Jurkat, Clone E6-1 (cell line): ENCODE data around the gene LDB1.
A peak's percentile ranks its signal among the peaks of the same experiment; 100 is the strongest.

Experiments
- DNase-seq: peaks from one replicate; pipeline ENCODE4 v3.0.0-alpha.2; 2011; ENCODE audit warnings: low read depth, low spot score
- H3K4me3 ChIP-seq: 2 replicates; pipeline ENCODE4 v1.5.1; 2011; ENCODE audit warnings: mild to moderate bottlenecking, low read length, control low read depth, moderate library complexity

LDB1 gene

GRCh38 chr10:102140218-102140617, 20.1 kb upstream of the LDB1 start:
- H3K4me3 ChIP-seq: no peak overlapping the region
- DNase-seq: no peak

- no peak for DNase-seq
- H3K4me3 ChIP-seq: no peak overlapping the region
These were observed 19.3 kb upstream of the LDB1 start for GRCh38 chr10:102139281-102140110.

GRCh38 chr10:102135956-102136526, 15.9 kb upstream of the LDB1 start:
- DNase-seq: no peak
- H3K4me3 ChIP-seq: no peak overlapping the region

GRCh38 chr10:102134416-102134815, 14.2 kb upstream of the LDB1 start:
- H3K4me3 ChIP-seq: peak overlapping the region; percentile 76
- no peak for DNase-seq

- peak overlapping the region; percentile 76 for H3K4me3 ChIP-seq
- DNase-seq: peak; percentile 50
These were observed 13.4 kb upstream of the LDB1 start for GRCh38 chr10:102133373-102134195.

GRCh38 chr10:102132563-102133372, 12.6 kb upstream of the LDB1 start, which contains the start of gene PPRC1:
Gene PPRC1, plus strand, starts transcription at chr10:102133040. Its CDS starts 29 bp downstream, at chr10:102133069.
- peak; percentile 99 for DNase-seq
- H3K4me3 ChIP-seq: peak within 1 kb of the TSS; percentile 76

GRCh38 chr10:102132193-102132562, 12.0 kb upstream of the LDB1 start:
- peak overlapping the region; percentile 76 for H3K4me3 ChIP-seq
- DNase-seq: no peak

GRCh38 chr10:102131286-102132170, 11.4 kb upstream of the LDB1 start:
- DNase-seq: no peak
- H3K4me3 ChIP-seq: peak overlapping the region; percentile 76

GRCh38 chr10:102123223-102123622, 3.1 kb upstream of the LDB1 start:
- no peak overlapping the region for H3K4me3 ChIP-seq
- no peak for DNase-seq

- DNase-seq: no peak
- H3K4me3 ChIP-seq: no peak overlapping the region
These were observed 2.3 kb upstream of the LDB1 start for GRCh38 chr10:102122450-102122849.

- H3K4me3 ChIP-seq: no peak overlapping the region
These were observed 1.7 kb upstream of the LDB1 start for GRCh38 chr10:102121739-102122372.

GRCh38 chr10:102120991-102121738, 997 bp upstream of the LDB1 start:
- H3K4me3 ChIP-seq: peak overlapping the region; percentile 82
- no peak for DNase-seq

More at GRCh38 chr10:102121739-102122372, 1.7 kb upstream of the LDB1 start:
- no peak for DNase-seq

GRCh38 chr10:102119417-102120141, 589 bp downstream of the LDB1 start:
- peak overlapping the region; percentile 82 for H3K4me3 ChIP-seq
- DNase-seq: peak; percentile 57

GRCh38 chr10:102118867-102119266, 1.3 kb downstream of the LDB1 start:
- DNase-seq: no peak
- H3K4me3 ChIP-seq: peak overlapping the region; percentile 82

- DNase-seq: peak; percentile 78
- peak overlapping the region; percentile 82 for H3K4me3 ChIP-seq
These were observed 2.6 kb downstream of the LDB1 start for GRCh38 chr10:102117391-102118159.

GRCh38 chr10:102116656-102117055, 3.5 kb downstream of the LDB1 start:
- H3K4me3 ChIP-seq: no peak overlapping the region; the same call in 1 of the 2 replicates
- no peak for DNase-seq
